Mesothelial cell of epicardium (in vitro differentiated cells): ENCODE data around the gene THSD4. TPM values are rescaled to one million over a fixed set of nuclear protein-coding genes. Genes with fewer than 3 reads are reported as not detected.
"Not testable (repeated sequence)": the region's sequence is repeated elsewhere in the genome, so short reads cannot be mapped to it uniquely, and the experiment has no call there.

Source experiments
- DNase-seq, 2 experiments: peaks; one replicate each; pipeline ENCODE4 v3.0.0; 2021; ENCODE audit warnings: low spot score in 2 of 2; ENCODE audit not compliant: unreplicated experiment in 2 of 2
- H3K27ac Mint-ChIP-seq: 2 replicates; pipeline ENCODE4 v1.8.0; 2021; ENCODE audit warnings: mixed read lengths
- H3K27me3 Mint-ChIP-seq: 2 replicates; pipeline ENCODE4 v1.8.0; 2021; ENCODE audit warnings: low read depth, mixed read lengths
- H3K36me3 Mint-ChIP-seq: 2 replicates; pipeline ENCODE4 v1.8.0; 2021; ENCODE audit warnings: mixed read lengths
- H3K4me1 Mint-ChIP-seq: 2 replicates; pipeline ENCODE4 v1.8.0; 2021; ENCODE audit warnings: mixed read lengths
- H3K4me3 Mint-ChIP-seq: 2 replicates; pipeline ENCODE4 v1.8.0; 2021; ENCODE audit warnings: mild to moderate bottlenecking, moderate library complexity, mixed read lengths
- H3K9me3 Mint-ChIP-seq: 2 replicates; pipeline ENCODE4 v1.8.0; 2021; ENCODE audit warnings: mixed read lengths
- total RNA-seq: library from RNA; stranded (reverse); gene quantifications from 3 replicates; pipeline ENCODE4 v1.2.1, GENCODE V29; 2021
- TF ChIP-seq, protein P1 (sequence below): fragments of 200-600 bp; sonication (generic); IDR thresholded peaks from one replicate; pipeline ENCODE4 v1.5.0; 2021; ENCODE audit warnings: antibody characterized with exemption; ENCODE audit not compliant: unreplicated experiment

The THSD4 gene
- total RNA-seq, 1 donor from 2014 or later = 93.9 TPM

GRCh38 chr15:71393383-71393782, 278.1 kb downstream of the THSD4 start:
- Mint-ChIP-seq H3K27me3 (no peaks in the 10 kb centered on the region), H3K4me1 (peaks cover 65% of the 10 kb centered on the region), H3K9me3 (no peaks in the 10 kb centered on the region), H3K4me3 (no peak overlapping the region), H3K27ac (peak overlapping the region; percentile 92), H3K36me3 (peaks cover 3% of the 10 kb centered on the region)
- no peak for DNase-seq
- TF ChIP-seq, protein P1, sequence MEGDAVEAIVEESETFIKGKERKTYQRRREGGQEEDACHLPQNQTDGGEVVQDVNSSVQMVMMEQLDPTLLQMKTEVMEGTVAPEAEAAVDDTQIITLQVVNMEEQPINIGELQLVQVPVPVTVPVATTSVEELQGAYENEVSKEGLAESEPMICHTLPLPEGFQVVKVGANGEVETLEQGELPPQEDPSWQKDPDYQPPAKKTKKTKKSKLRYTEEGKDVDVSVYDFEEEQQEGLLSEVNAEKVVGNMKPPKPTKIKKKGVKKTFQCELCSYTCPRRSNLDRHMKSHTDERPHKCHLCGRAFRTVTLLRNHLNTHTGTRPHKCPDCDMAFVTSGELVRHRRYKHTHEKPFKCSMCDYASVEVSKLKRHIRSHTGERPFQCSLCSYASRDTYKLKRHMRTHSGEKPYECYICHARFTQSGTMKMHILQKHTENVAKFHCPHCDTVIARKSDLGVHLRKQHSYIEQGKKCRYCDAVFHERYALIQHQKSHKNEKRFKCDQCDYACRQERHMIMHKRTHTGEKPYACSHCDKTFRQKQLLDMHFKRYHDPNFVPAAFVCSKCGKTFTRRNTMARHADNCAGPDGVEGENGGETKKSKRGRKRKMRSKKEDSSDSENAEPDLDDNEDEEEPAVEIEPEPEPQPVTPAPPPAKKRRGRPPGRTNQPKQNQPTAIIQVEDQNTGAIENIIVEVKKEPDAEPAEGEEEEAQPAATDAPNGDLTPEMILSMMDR = no peak

- TF ChIP-seq, protein P1 = no peak
- H3K4me3 Mint-ChIP-seq = no peak overlapping the region
- H3K4me1 Mint-ChIP-seq = peaks cover 64% of the 10 kb centered on the region
- H3K27ac Mint-ChIP-seq = peak overlapping the region; percentile 85
- H3K27me3 Mint-ChIP-seq = no peaks in the 10 kb centered on the region
- DNase-seq = no peak
- H3K36me3 Mint-ChIP-seq = no peaks in the 10 kb centered on the region
- H3K9me3 Mint-ChIP-seq = no peaks in the 10 kb centered on the region
Measured at GRCh38 chr15:71396536-71397125, 281.4 kb downstream of the THSD4 start.

- peak overlapping the region; percentile 24 for H3K27ac Mint-ChIP-seq
- H3K9me3 Mint-ChIP-seq = no peaks in the 10 kb centered on the region
- no peak for DNase-seq
- no peaks in the 10 kb centered on the region for H3K36me3 Mint-ChIP-seq
- H3K27me3 Mint-ChIP-seq = no peaks in the 10 kb centered on the region
- H3K4me1 Mint-ChIP-seq = peaks cover 57% of the 10 kb centered on the region
- H3K4me3 Mint-ChIP-seq = no peak overlapping the region
- TF ChIP-seq, protein P1 = no peak
Measured at GRCh38 chr15:71397377-71397776, 282.1 kb downstream of the THSD4 start.

DNA sequence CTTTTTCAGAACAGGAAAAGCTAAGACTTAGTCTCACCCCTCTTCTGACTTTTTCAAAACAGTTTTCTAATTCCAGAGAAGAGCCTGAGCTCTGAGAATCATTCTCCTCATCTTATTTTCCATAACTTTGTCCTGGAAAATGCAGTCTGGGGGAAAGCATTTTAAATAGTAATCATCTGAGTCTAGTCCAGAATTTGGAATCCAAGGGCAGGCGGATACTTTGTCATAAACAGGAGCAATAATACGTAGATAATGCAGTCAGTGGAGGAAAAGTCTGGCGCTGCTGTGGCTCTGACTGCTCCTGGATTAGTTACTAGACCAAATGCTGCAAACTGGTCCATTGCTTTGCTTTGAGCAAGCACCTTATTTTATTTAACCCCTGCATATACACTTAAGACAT, 285.0 kb downstream of the THSD4 start:
- TF ChIP-seq, protein P1 = no peak
- Mint-ChIP-seq H3K4me1 (peaks cover 33% of the 10 kb centered on the region), H3K27me3 (no peaks in the 10 kb centered on the region)

DNA sequence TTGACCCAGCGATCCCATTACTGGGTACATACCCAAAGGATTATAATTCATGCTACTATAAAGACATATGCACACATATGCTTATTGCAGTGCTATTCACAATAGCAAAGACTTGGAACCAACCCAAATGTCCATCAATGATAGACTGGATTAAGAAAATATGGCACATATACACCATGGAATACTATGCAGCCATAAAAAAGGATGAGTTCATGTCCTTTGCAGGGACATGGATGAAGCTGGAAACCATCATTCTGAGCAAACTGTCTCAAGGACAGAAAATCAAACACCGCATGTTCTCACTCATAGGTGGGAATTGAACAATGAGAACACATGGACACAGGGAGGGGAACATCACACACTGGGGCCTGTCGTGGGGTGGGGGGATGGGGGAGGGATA, 286.5 kb downstream of the THSD4 start:
- not testable (repeated sequence) for H3K9me3 Mint-ChIP-seq, H3K4me3 Mint-ChIP-seq, H3K27ac Mint-ChIP-seq, H3K36me3 Mint-ChIP-seq, DNase-seq, H3K27me3 Mint-ChIP-seq
- peaks cover 27% of the 10 kb centered on the region for H3K4me1 Mint-ChIP-seq

More for the DNA sequence above, 285.0 kb downstream of the THSD4 start:
- no peak for DNase-seq
- H3K4me3 Mint-ChIP-seq = no peak overlapping the region
- peak overlapping the region; percentile 94 for H3K27ac Mint-ChIP-seq
- peaks cover 9% of the 10 kb centered on the region for H3K9me3 Mint-ChIP-seq
- peaks cover 2% of the 10 kb centered on the region for H3K36me3 Mint-ChIP-seq

DNA sequence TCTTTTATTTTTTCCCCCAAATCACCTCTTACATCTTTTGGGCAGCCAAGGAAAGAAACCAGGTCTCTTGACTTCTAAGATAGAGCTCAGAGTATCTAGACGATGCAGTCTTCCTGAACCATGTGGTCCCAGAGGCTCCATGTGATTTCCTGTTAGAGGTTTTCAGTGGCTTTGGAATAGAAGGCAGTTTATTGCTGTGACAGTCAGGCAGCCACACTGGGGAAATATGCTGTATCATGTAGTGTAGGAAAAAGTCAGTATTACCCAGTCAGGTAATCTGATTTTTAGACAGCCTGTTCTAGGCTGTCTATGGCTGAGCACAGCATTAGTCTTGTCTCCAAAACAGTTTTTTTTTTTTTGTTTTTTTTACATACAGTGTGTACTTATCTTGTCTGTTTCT, 294.3 kb downstream of the THSD4 start:
- TF ChIP-seq, protein P1 = no peak
- H3K9me3 Mint-ChIP-seq = no peaks in the 10 kb centered on the region
- no peaks in the 10 kb centered on the region for H3K36me3 Mint-ChIP-seq
- no peaks in the 10 kb centered on the region for H3K27me3 Mint-ChIP-seq
- DNase-seq = no peak
- H3K4me1 Mint-ChIP-seq = peaks cover 46% of the 10 kb centered on the region
- peak overlapping the region; percentile 93 for H3K27ac Mint-ChIP-seq
- no peak overlapping the region for H3K4me3 Mint-ChIP-seq
